NCI-H1694 treated with DMSO at 0.1 percent for 48 hours (cell line): Measurements from ENCODE around the gene CASKIN1.

ENCODE experiments used
- DNase-seq: peaks from one replicate; lab custom pipeline; 2025; lab: John Stamatoyannopoulos, UW

CASKIN1 gene

GRCh38 chr16:2190659-2191445 lies 5.6 kb downstream of the CASKIN1 start:
- DNase-seq: no peak

GRCh38 chr16:2190002-2190658 lies 6.3 kb downstream of the CASKIN1 start:
- DNase-seq: no peak

- no peak for DNase-seq
Measured at GRCh38 chr16:2189252-2189893, 7.0 kb downstream of the CASKIN1 start.

- DNase-seq: no peak
Measured at GRCh38 chr16:2188395-2188794, 8.0 kb downstream of the CASKIN1 start.

- no peak for DNase-seq
Measured at GRCh38 chr16:2187212-2187611, 9.2 kb downstream of the CASKIN1 start.

GRCh38 chr16:2186505-2186904 lies 9.9 kb downstream of the CASKIN1 start:
- no peak for DNase-seq

GRCh38 chr16:2186064-2186463 lies 10.3 kb downstream of the CASKIN1 start:
- no peak for DNase-seq

- DNase-seq: no peak
Measured at GRCh38 chr16:2184962-2185361, 11.4 kb downstream of the CASKIN1 start.

- DNase-seq: no peak
Measured at GRCh38 chr16:2184346-2184745, 12.1 kb downstream of the CASKIN1 start.

- no peak for DNase-seq
Measured at GRCh38 chr16:2183671-2184070, 12.7 kb downstream of the CASKIN1 start.

GRCh38 chr16:2181952-2182351 lies 14.5 kb downstream of the CASKIN1 start:
- DNase-seq: no peak

GRCh38 chr16:2180962-2181923 lies 15.2 kb downstream of the CASKIN1 start:
- no peak for DNase-seq

GRCh38 chr16:2180461-2180860 lies 15.9 kb downstream of the CASKIN1 start:
- no peak for DNase-seq

GRCh38 chr16:2179576-2179975 lies 16.8 kb downstream of the CASKIN1 start:
- no peak for DNase-seq

- no peak for DNase-seq
Measured at GRCh38 chr16:2179107-2179501, 17.3 kb downstream of the CASKIN1 start.

GRCh38 chr16:2178321-2179106 lies 17.9 kb downstream of the CASKIN1 start:
- no peak for DNase-seq

- DNase-seq: no peak
Measured at GRCh38 chr16:2177561-2177960, 18.8 kb downstream of the CASKIN1 start.

- DNase-seq: no peak
Measured at GRCh38 chr16:2177101-2177500, 19.3 kb downstream of the CASKIN1 start.

GRCh38 chr16:2176047-2176446 lies 20.4 kb downstream of the CASKIN1 start:
- DNase-seq: no peak

GRCh38 chr16:2175454-2175853 lies 21.0 kb downstream of the CASKIN1 start:
- DNase-seq: no peak
